ENCODE measurements around the gene CACNA1B. TPM values are rescaled to one million over a fixed set of nuclear protein-coding genes. Genes with fewer than 3 reads are reported as not detected.

Gene CACNA1B
- total RNA-seq, 1 donor: under 0.01 TPM

DNA sequence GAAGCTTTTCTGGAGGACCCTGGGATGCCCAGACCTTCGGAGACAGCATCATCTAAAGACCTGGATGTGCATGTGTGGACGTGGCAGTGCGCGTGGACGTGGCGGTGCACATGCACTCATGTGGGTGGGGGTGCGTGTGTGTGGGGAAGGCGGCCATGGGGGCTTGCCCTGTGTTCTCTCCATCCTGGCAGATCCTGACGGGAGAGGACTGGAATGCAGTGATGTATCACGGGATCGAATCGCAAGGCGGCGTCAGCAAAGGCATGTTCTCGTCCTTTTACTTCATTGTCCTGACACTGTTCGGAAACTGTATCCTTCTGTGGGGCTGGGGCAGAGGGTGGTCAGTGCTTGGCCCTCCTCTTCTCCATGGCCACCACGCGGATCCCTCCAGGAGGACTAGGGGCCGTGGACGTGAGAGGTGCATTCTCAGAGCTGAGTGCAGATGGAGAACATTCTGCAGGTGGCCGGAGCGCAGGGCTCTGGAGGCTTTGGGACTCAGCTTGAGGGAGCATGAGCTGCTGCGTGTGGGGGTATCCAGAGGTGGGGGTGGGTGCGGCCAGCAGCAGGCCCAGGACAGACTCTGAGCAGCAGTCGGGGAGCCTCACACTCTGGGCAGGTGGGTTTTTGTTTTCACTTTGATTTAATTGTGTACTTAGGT, 129.1 kb downstream of the CACNA1B start:
- no peak overlapping the region for H2AFZ ChIP-seq (ENCODE audit: low read length)
- H3K27me3 ChIP-seq (ENCODE audit: insufficient read depth, low read length): no peaks in the 10 kb centered on the region
- no peak overlapping the region for H3K4me3 ChIP-seq (ENCODE audit: insufficient read depth, low read length)
- no peaks in the 10 kb centered on the region for H4K20me1 ChIP-seq (ENCODE audit: insufficient read depth, low read length)
- H3K36me3 ChIP-seq (ENCODE audit: insufficient read depth, low read length): no peaks in the 10 kb centered on the region
- no peaks in the 10 kb centered on the region for H3K79me2 ChIP-seq (ENCODE audit: insufficient read depth, low read length)
- no peak overlapping the region for H3K4me2 ChIP-seq (ENCODE audit: insufficient read depth, low read length)
- H3K9me3 ChIP-seq (ENCODE audit: low read depth, low read length): no peaks in the 10 kb centered on the region
- H3K27ac ChIP-seq (ENCODE audit: low read depth, low read length): no peak overlapping the region
- no peak for DNase-seq (ENCODE audit: insufficient read length, low spot score, missing footprints)
- TF ChIP-seq, protein P1, sequence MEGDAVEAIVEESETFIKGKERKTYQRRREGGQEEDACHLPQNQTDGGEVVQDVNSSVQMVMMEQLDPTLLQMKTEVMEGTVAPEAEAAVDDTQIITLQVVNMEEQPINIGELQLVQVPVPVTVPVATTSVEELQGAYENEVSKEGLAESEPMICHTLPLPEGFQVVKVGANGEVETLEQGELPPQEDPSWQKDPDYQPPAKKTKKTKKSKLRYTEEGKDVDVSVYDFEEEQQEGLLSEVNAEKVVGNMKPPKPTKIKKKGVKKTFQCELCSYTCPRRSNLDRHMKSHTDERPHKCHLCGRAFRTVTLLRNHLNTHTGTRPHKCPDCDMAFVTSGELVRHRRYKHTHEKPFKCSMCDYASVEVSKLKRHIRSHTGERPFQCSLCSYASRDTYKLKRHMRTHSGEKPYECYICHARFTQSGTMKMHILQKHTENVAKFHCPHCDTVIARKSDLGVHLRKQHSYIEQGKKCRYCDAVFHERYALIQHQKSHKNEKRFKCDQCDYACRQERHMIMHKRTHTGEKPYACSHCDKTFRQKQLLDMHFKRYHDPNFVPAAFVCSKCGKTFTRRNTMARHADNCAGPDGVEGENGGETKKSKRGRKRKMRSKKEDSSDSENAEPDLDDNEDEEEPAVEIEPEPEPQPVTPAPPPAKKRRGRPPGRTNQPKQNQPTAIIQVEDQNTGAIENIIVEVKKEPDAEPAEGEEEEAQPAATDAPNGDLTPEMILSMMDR (IDR thresholded peaks at IDR 0.05; ENCODE audit: extremely low read depth, low read depth, low read length): no peak
- no peaks in the 10 kb centered on the region for H3K4me1 ChIP-seq (ENCODE audit: insufficient read depth, low read length)

DNA sequence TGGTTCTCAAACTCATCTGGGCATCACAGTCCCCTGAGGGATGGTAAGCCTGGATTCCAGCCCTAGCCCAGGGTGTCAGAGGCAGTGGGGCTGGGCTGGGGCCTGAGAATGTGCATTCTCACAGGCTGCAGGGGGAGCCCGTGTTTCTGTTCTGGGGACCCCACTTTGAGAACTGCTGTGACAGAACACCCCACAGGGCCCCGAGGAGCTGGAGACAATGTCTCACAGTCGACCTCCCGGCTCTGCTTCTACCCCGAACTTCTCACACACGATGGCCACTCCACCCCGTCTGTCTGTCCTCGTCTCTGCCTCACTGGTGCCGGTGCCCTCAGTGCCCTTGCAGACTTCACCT, 130.0 kb downstream of the CACNA1B start:
- H2AFZ ChIP-seq (ENCODE audit: low read length): no peak overlapping the region
- H3K9me3 ChIP-seq (ENCODE audit: low read depth, low read length): no peaks in the 10 kb centered on the region
- H3K4me1 ChIP-seq (ENCODE audit: insufficient read depth, low read length): no peaks in the 10 kb centered on the region
- H3K27me3 ChIP-seq (ENCODE audit: insufficient read depth, low read length): no peaks in the 10 kb centered on the region
- H3K4me3 ChIP-seq (ENCODE audit: insufficient read depth, low read length): no peak overlapping the region
- no peak overlapping the region for H3K4me2 ChIP-seq (ENCODE audit: insufficient read depth, low read length)
- no peaks in the 10 kb centered on the region for H4K20me1 ChIP-seq (ENCODE audit: insufficient read depth, low read length)
- no peaks in the 10 kb centered on the region for H3K79me2 ChIP-seq (ENCODE audit: insufficient read depth, low read length)
- DNase-seq (ENCODE audit: insufficient read length, low spot score, missing footprints): no peak
- H3K27ac ChIP-seq (ENCODE audit: low read depth, low read length): no peak overlapping the region
- TF ChIP-seq, protein P1 (IDR thresholded peaks at IDR 0.05; ENCODE audit: extremely low read depth, low read depth, low read length): no peak
- H3K36me3 ChIP-seq (ENCODE audit: insufficient read depth, low read length): no peaks in the 10 kb centered on the region

DNA sequence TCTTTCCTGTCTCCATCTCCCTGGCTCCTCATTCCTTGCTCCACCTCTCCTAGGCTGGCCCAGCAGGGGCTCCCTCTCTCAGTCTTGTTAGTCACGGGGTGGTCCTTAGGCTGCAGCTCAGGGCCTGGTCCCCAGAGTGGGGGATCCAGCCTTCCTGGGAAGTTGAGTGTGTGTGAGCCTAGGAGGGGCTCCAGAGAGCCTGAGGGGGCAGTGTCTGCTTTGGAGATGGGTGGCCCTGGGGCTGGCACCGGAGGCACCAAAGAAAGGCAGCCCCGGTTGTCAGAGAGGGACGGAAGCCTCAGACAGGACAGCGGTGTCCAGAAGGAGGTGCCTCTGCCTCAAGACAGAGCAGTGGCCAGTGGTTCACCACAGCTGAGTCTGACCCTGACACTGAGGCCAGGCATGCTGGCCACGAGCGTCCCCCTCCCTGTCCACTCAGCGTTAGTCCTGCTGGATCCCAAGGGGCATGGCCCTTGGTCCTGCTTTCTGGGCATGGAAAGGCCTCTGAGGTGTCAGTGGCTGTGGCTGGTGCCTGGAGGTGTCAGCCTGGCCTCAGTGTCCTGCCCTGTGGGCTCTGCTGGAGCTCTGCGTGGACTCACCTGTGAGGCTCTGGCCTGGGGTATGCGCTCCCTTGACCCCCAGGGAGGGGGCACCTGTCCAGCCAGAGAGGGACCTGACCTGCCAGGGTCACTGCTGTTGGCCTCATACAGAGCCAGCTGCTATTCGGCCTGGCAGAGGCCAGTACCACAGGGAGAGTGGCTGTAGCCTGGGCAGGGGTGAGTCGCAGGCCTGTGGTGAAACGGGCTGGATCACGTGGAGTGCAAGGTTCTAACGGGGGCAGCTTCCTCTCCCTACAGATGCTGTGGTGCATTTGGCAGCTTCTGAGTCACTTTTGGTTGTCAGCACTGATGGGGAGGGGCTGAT, 130.6 kb downstream of the CACNA1B start:
- Histone ChIP-seq H3K27me3 (ENCODE audit: insufficient read depth, low read length) (no peaks in the 10 kb centered on the region), H3K36me3 (ENCODE audit: insufficient read depth, low read length) (no peaks in the 10 kb centered on the region), H3K9me3 (ENCODE audit: low read depth, low read length) (no peaks in the 10 kb centered on the region), H3K27ac (ENCODE audit: low read depth, low read length) (no peak overlapping the region), H3K4me2 (ENCODE audit: insufficient read depth, low read length) (no peak overlapping the region), H2AFZ (ENCODE audit: low read length) (no peak overlapping the region), H3K4me1 (ENCODE audit: insufficient read depth, low read length) (no peaks in the 10 kb centered on the region), H3K79me2 (ENCODE audit: insufficient read depth, low read length) (no peaks in the 10 kb centered on the region), H4K20me1 (ENCODE audit: insufficient read depth, low read length) (no peaks in the 10 kb centered on the region), H3K4me3 (ENCODE audit: insufficient read depth, low read length) (no peak overlapping the region)
- TF ChIP-seq, protein P1 (IDR thresholded peaks at IDR 0.05; ENCODE audit: extremely low read depth, low read depth, low read length): no peak
- DNase-seq (ENCODE audit: insufficient read length, low spot score, missing footprints): no peak
